ENCODE measurements around the gene ARHGAP40. TPM values are rescaled to one million over a fixed set of nuclear protein-coding genes. Genes with fewer than 3 reads are reported as not detected.

The ARHGAP40 gene
- total RNA-seq, 4 donors from 2014 or later, result 0.21 to 1.2 TPM; not detected in 2

GRCh38 chr20:38569747-38570525 lies 31.7 kb upstream of the ARHGAP40 start:
- no peak for DNase-seq
- Histone ChIP-seq H3K4me1 (no peaks in the 10 kb centered on the region), H3K27ac (no peak overlapping the region), H3K9me3 (no peaks in the 10 kb centered on the region), H3K27me3 (no peaks in the 10 kb centered on the region), H3K36me3 (no peaks in the 10 kb centered on the region), H3K4me3 (no peak overlapping the region)
- TF ChIP-seq POLR2A (IDR thresholded peaks at IDR 0.05) (no peak), CTCF (IDR thresholded peaks at IDR 0.05) (no peak)
- intact Hi-C loops (cut with DNase I; ENCODE audit: low total_unique reads), result no loop called here

GRCh38 chr20:38573413-38573812 lies 28.2 kb upstream of the ARHGAP40 start:
- intact Hi-C loops (cut with DNase I; ENCODE audit: low total_unique reads), result no loop called here
- no peak for TF ChIP-seq POLR2A (IDR thresholded peaks at IDR 0.05)
- no peak for TF ChIP-seq CTCF (IDR thresholded peaks at IDR 0.05)
- no peaks in the 10 kb centered on the region for H3K36me3 ChIP-seq

GRCh38 chr20:38579219-38579910 lies 22.2 kb upstream of the ARHGAP40 start:
- DNase-seq, result no peak
- TF ChIP-seq CTCF (IDR thresholded peaks at IDR 0.05) (no peak), POLR2A (IDR thresholded peaks at IDR 0.05) (no peak)
- H3K9me3 ChIP-seq, result no peaks in the 10 kb centered on the region
- H3K27me3 ChIP-seq, result no peaks in the 10 kb centered on the region
- H3K4me1 ChIP-seq, result no peaks in the 10 kb centered on the region
- no peak overlapping the region for H3K27ac ChIP-seq
- no peak overlapping the region for H3K4me3 ChIP-seq
- no peaks in the 10 kb centered on the region for H3K36me3 ChIP-seq
- intact Hi-C loops (cut with DNase I; ENCODE audit: low total_unique reads), result no loop called here

More at GRCh38 chr20:38573413-38573812, 28.2 kb upstream of the ARHGAP40 start:
- no peaks in the 10 kb centered on the region for H3K9me3 ChIP-seq
- H3K4me1 ChIP-seq, result no peaks in the 10 kb centered on the region
- no peak overlapping the region for H3K27ac ChIP-seq
- no peak overlapping the region for H3K4me3 ChIP-seq
- no peaks in the 10 kb centered on the region for H3K27me3 ChIP-seq
- DNase-seq, result no peak

GRCh38 chr20:38579921-38580320 lies 21.7 kb upstream of the ARHGAP40 start:
- Histone ChIP-seq H3K9me3 (no peaks in the 10 kb centered on the region), H3K27ac (no peak overlapping the region), H3K4me1 (no peaks in the 10 kb centered on the region), H3K27me3 (no peaks in the 10 kb centered on the region), H3K36me3 (no peaks in the 10 kb centered on the region), H3K4me3 (no peak overlapping the region)
- intact Hi-C loops (cut with DNase I; ENCODE audit: low total_unique reads), result no loop called here
- TF ChIP-seq CTCF (IDR thresholded peaks at IDR 0.05) (no peak), POLR2A (IDR thresholded peaks at IDR 0.05) (no peak)
- no peak for DNase-seq

- TF ChIP-seq CTCF (IDR thresholded peaks at IDR 0.05) (no peak), POLR2A (IDR thresholded peaks at IDR 0.05) (no peak)
- intact Hi-C loops (cut with DNase I; ENCODE audit: low total_unique reads), result no loop called here
- Histone ChIP-seq H3K36me3 (no peaks in the 10 kb centered on the region), H3K27me3 (no peaks in the 10 kb centered on the region), H3K27ac (no peak within 1 kb of the TSS), H3K4me3 (no peak within 1 kb of the TSS), H3K9me3 (no peaks in the 10 kb centered on the region), H3K4me1 (no peaks in the 10 kb centered on the region)
- no peak for DNase-seq
Measured at GRCh38 chr20:38581013-38581412, 20.6 kb upstream of the ARHGAP40 start, which contains the start of gene ADIG. Gene ADIG (plus strand): TSS chr20:38581197. CDS start chr20:38581251, 54 bp downstream.

Data from uterus (tissue), 4 donors.